ENCODE measurements around the gene FAM110C. TPM values are rescaled to one million over a fixed set of nuclear protein-coding genes. Genes with fewer than 3 reads are reported as not detected.

The FAM110C gene
- total RNA-seq, 1 donor from 2014 or later, result 4.2 TPM

- TF ChIP-seq CTCF (IDR thresholded peaks at IDR 0.05; ENCODE audit: unreplicated experiment), result no peak
- H3K27ac Mint-ChIP-seq, result no peak overlapping the region
- H3K36me3 Mint-ChIP-seq (ENCODE audit: insufficient read depth), result no peaks in the 10 kb centered on the region
- H3K9me3 Mint-ChIP-seq (ENCODE audit: low read depth), result no peaks in the 10 kb centered on the region
- H3K4me3 Mint-ChIP-seq (ENCODE audit: low read depth), result no peak overlapping the region
- peaks cover 9% of the 10 kb centered on the region for H3K27me3 Mint-ChIP-seq
- peaks cover 12% of the 10 kb centered on the region for H3K4me1 Mint-ChIP-seq (ENCODE audit: low read depth)
- no peak for DNase-seq (ENCODE audit: low spot score, unreplicated experiment)
Measured at GRCh38 chr2:66853-67252, 20.5 kb upstream of the FAM110C start.

DNA sequence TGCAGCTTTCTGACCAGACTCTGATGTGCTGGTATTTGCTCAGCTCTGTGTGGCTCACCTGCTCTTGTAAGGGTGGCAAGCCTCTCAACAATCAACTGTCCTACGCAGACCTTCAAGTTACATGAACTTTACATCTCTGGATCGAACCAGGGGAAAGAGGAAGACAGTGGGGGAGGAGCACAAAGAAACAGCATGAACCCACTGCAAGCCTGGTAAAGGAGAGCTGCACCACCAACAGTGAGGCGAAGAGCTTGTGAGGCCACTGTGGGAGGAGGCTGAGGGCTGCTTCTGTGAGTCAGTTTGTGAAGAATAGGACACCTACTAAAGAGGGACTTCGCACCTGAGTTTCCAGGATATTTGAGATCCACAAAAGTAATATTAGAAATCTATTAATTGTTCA lies 18.8 kb upstream of the FAM110C start:
- Mint-ChIP-seq H3K4me3 (ENCODE audit: low read depth) (no peak overlapping the region), H3K9me3 (ENCODE audit: low read depth) (peaks cover 5% of the 10 kb centered on the region), H3K36me3 (ENCODE audit: insufficient read depth) (no peaks in the 10 kb centered on the region), H3K27me3 (peaks cover 9% of the 10 kb centered on the region), H3K27ac (no peak overlapping the region), H3K4me1 (ENCODE audit: low read depth) (peaks cover 12% of the 10 kb centered on the region)
- DNase-seq (ENCODE audit: low spot score, unreplicated experiment), result no peak
- TF ChIP-seq CTCF (IDR thresholded peaks at IDR 0.05; ENCODE audit: unreplicated experiment), result no peak

DNA sequence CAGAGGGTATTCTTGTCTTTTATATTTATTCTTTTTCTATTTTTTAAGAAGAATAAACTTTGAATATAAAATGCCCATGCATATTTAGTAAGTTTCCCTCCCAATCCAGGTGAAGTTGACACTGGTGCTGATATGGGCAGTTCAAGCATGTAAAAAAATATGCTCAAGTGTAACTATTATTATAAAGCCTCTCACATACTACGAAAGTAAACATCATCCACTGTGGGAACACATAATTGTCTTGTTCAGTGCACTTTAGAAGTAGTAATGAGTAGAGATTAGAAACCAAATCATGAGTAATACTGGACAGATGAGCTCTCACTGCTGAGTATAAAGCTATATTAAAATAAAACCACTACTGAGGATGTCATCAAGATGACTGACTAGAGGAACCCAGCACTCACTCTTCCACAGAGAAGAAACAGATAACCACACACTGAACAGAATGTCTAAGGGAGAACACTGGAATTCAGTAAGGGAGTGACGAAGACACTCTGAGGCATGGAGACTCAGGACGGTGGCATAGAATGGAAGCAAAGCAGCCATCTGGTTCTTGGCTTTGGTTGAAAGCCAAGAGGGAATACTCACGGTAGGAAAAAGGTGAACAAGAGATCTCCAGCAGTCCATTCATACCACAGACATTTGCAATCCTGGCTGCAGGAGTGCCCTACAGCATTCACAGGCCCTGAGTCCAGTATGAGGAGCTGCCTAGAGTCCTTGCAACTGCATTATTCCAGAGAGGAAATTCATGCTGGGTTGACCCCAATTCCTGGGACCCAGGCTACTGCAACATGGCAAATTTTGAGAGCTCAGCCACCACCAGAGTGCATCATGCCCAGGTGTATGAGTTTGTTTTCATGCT lies 9.5 kb upstream of the FAM110C start:
- peaks cover 4% of the 10 kb centered on the region for H3K27me3 Mint-ChIP-seq
- H3K4me1 Mint-ChIP-seq (ENCODE audit: low read depth), result no peaks in the 10 kb centered on the region
- H3K4me3 Mint-ChIP-seq (ENCODE audit: low read depth), result no peak overlapping the region
- H3K27ac Mint-ChIP-seq, result no peak overlapping the region
- H3K36me3 Mint-ChIP-seq (ENCODE audit: insufficient read depth), result no peaks in the 10 kb centered on the region
- peaks cover 5% of the 10 kb centered on the region for H3K9me3 Mint-ChIP-seq (ENCODE audit: low read depth)
- TF ChIP-seq CTCF (IDR thresholded peaks at IDR 0.05; ENCODE audit: unreplicated experiment), result no peak
- DNase-seq (ENCODE audit: low spot score, unreplicated experiment), result no peak

DNA sequence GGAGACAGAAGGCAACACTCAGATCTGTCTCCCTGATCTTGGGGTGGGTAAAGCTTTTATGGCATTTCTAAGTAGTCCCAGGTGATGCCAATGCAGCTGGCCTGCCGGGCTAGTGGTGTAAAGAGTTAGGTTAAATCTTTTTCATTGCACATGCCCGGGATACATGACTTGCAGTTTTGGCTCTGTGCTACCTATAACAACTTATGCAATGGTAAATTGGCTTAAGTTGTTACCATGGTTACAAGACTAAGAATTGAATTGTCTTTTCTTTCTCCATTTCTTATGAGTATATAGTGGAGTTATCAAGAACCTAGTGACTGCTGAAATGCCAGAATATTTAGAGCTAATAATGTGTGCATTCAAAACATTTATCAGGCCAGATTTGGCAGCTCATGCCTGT lies 5.3 kb upstream of the FAM110C start:
- H3K27me3 Mint-ChIP-seq, result peaks cover 38% of the 10 kb centered on the region
- H3K4me3 Mint-ChIP-seq (ENCODE audit: low read depth), result no peak overlapping the region
- H3K27ac Mint-ChIP-seq, result no peak overlapping the region
- no peaks in the 10 kb centered on the region for H3K36me3 Mint-ChIP-seq (ENCODE audit: insufficient read depth)
- no peak for DNase-seq (ENCODE audit: low spot score, unreplicated experiment)
- no peak for TF ChIP-seq CTCF (IDR thresholded peaks at IDR 0.05; ENCODE audit: unreplicated experiment)
- H3K4me1 Mint-ChIP-seq (ENCODE audit: low read depth), result peaks cover 10% of the 10 kb centered on the region
- no peaks in the 10 kb centered on the region for H3K9me3 Mint-ChIP-seq (ENCODE audit: low read depth)

DNA sequence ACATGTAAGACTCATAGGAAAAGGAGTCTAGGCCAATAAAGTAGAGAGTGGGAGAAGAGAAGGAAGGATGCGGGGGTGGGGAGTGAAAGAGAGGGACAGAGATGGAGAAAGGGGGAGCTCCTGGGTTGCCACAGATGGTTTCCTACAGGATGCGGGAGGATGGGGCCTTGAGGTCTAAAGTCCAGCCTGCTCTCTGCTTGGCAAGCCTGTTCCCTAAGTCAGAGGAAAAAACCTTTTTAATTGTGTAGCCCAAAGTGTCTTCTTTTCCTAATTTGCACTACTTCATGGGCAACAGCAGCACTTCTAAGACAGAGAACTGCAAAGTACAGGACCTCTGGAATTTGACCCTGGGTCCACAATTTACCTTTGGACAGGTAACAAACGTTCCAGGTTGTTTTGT lies 1.4 kb upstream of the FAM110C start:
- Mint-ChIP-seq H3K36me3 (ENCODE audit: insufficient read depth) (no peaks in the 10 kb centered on the region), H3K4me3 (ENCODE audit: low read depth) (peak overlapping the region; percentile 85), H3K27me3 (peaks cover 50% of the 10 kb centered on the region), H3K9me3 (ENCODE audit: low read depth) (no peaks in the 10 kb centered on the region), H3K27ac (no peak overlapping the region), H3K4me1 (ENCODE audit: low read depth) (peaks cover 17% of the 10 kb centered on the region)
- DNase-seq (ENCODE audit: low spot score, unreplicated experiment), result no peak
- TF ChIP-seq CTCF (IDR thresholded peaks at IDR 0.05; ENCODE audit: unreplicated experiment), result no peak

Measured in progenitor cell of endocrine pancreas (in vitro differentiated cells).